ENCODE results near the gene DEFB124.
"Not testable (repeated sequence)": the region's sequence is repeated elsewhere in the genome, so short reads cannot be mapped to it uniquely, and the experiment has no call there.

The DEFB124 gene

GRCh38 chr20:31440012-31440659 is 34.8 kb downstream of the DEFB124 start, which contains the start of gene DEFB123:
Gene DEFB123, plus strand, starts transcription at chr20:31440632. Its CDS starts 67 bp downstream, at chr20:31440699.
- DNase-seq, result no peak
- in situ Hi-C loops (cut with MboI; ENCODE audit: low pct_unique_long_range_greater_than_20kb, low sequenced_read_pairs), result no loop called here

GRCh38 chr20:31430568-31431115 is 44.3 kb downstream of the DEFB124 start:
- no peak for DNase-seq
- in situ Hi-C loops (cut with MboI; ENCODE audit: low pct_unique_long_range_greater_than_20kb, low sequenced_read_pairs), result no loop called here

- in situ Hi-C loops (cut with MboI; ENCODE audit: low pct_unique_long_range_greater_than_20kb, low sequenced_read_pairs), result not testable (repeated sequence)
Observed at GRCh38 chr20:31427576-31427975, 47.4 kb downstream of the DEFB124 start.

GRCh38 chr20:31426891-31427551 is 47.9 kb downstream of the DEFB124 start:
- DNase-seq; in situ Hi-C loops (cut with MboI; ENCODE audit: low pct_unique_long_range_greater_than_20kb, low sequenced_read_pairs): not testable (repeated sequence)

More at GRCh38 chr20:31427576-31427975, 47.4 kb downstream of the DEFB124 start:
- not testable (repeated sequence) for DNase-seq

GRCh38 chr20:31425797-31426196 is 49.1 kb downstream of the DEFB124 start:
- DNase-seq, result no peak
- in situ Hi-C loops (cut with MboI; ENCODE audit: low pct_unique_long_range_greater_than_20kb, low sequenced_read_pairs), result no loop called here

- in situ Hi-C loops (cut with MboI; ENCODE audit: low pct_unique_long_range_greater_than_20kb, low sequenced_read_pairs), result no loop called here
- DNase-seq, result no peak
Observed at GRCh38 chr20:31418307-31418706, 56.6 kb downstream of the DEFB124 start.

GRCh38 chr20:31415653-31416052 is 59.3 kb downstream of the DEFB124 start:
- DNase-seq, result no peak
- in situ Hi-C loops (cut with MboI; ENCODE audit: low pct_unique_long_range_greater_than_20kb, low sequenced_read_pairs), result no loop called here

Measured in KBM-7 (cell line).